Thoracic aorta (tissue), 2 donors: ENCODE data around the gene ACADM. TPM values are rescaled to one million over a fixed set of nuclear protein-coding genes. Genes with fewer than 3 reads are reported as not detected.
"Not testable (repeated sequence)": the region's sequence is repeated elsewhere in the genome, so short reads cannot be mapped to it uniquely, and the experiment has no call there.

ENCODE experiments used
- ATAC-seq: fragments of 150-250 bp; one replicate; pipeline ENCODE4 v1.8.0; 2017; ENCODE audit warnings: low read depth; ENCODE audit not compliant: insufficient number of reproducible peaks, low FRiP score
- DNase-seq: peaks from one replicate; pipeline ENCODE4 v3.0.0-alpha.2; 2020; ENCODE audit warnings: low spot score
- H3K27ac ChIP-seq, 2 donors: fragments of 200-600 bp; sonication (generic); 1 replicate in 1 of 2; 2 replicates in 1 of 2; pipeline ENCODE4 v1.5.1; 2016; ENCODE audit warnings: mild to moderate bottlenecking in 2 of 2, moderate library complexity in 2 of 2
- H3K27me3 ChIP-seq: fragments of 200-600 bp; sonication (generic); replicated peaks from 2 replicates; pipeline ENCODE4 v1.6.0; 2016; ENCODE audit warnings: mild to moderate bottlenecking; ENCODE audit not compliant: insufficient read depth
- H3K36me3 ChIP-seq: fragments of 200-600 bp; sonication (generic); one replicate; pipeline ENCODE4 v1.5.1; 2016
- H3K4me1 ChIP-seq, 2 donors: fragments of 200-600 bp; sonication (generic); 1 replicate in 1 of 2; 2 replicates in 1 of 2; pipeline versions ENCODE4 v1.5.1 to v1.6.0; 2016; ENCODE audit warnings: low read depth in 2 of 2, mild to moderate bottlenecking in 1 of 2; ENCODE audit not compliant: control insufficient read depth in 1 of 2
- H3K4me3 ChIP-seq: fragments of 200-600 bp; sonication (generic); 2 replicates; pipeline ENCODE4 v1.5.1; 2016; ENCODE audit warnings: mild to moderate bottlenecking
- H3K9me3 ChIP-seq: fragments of 200-600 bp; sonication (generic); 2 replicates; pipeline ENCODE4 v1.5.1; 2016
- total RNA-seq, 2 donors: library from RNA; depleted of rRNA; stranded (reverse); fragments of >200 nt; gene quantifications; one replicate each; pipeline versions ENCODE4 v1.1.0 to v1.2.3, GENCODE V29; 2016
- TF ChIP-seq, protein P1 (sequence below): fragments of 200-600 bp; sonication (generic); IDR thresholded peaks from one replicate; pipeline ENCODE4 v1.5.1; 2019; ENCODE audit warnings: antibody characterized with exemption

Gene ACADM
- total RNA-seq, 2 donors from 2014 or later: 22.3 to 29.3 TPM

DNA sequence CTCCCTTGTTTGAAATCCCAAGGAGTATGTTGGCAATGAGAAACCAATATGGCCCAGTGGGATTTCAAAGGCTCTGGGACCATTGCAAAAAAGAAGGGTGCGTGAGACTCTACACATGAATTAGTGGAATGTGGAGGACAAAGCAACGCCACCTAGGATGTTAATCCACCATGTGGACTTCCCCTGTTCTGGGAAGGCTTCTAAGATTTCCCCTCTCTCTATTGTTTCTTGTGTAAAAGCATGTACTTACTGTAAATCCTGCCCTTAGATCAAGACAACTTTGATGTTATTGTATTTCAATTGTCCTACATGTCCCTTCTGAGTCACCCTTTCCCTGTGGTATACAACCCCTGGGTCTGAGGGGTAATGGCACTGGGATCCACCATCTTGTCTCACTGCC, 4.7 kb upstream of the ACADM start:
- H3K4me3 ChIP-seq: no peak overlapping the region
- TF ChIP-seq, protein P1, sequence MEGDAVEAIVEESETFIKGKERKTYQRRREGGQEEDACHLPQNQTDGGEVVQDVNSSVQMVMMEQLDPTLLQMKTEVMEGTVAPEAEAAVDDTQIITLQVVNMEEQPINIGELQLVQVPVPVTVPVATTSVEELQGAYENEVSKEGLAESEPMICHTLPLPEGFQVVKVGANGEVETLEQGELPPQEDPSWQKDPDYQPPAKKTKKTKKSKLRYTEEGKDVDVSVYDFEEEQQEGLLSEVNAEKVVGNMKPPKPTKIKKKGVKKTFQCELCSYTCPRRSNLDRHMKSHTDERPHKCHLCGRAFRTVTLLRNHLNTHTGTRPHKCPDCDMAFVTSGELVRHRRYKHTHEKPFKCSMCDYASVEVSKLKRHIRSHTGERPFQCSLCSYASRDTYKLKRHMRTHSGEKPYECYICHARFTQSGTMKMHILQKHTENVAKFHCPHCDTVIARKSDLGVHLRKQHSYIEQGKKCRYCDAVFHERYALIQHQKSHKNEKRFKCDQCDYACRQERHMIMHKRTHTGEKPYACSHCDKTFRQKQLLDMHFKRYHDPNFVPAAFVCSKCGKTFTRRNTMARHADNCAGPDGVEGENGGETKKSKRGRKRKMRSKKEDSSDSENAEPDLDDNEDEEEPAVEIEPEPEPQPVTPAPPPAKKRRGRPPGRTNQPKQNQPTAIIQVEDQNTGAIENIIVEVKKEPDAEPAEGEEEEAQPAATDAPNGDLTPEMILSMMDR: no peak
- ATAC-seq (no peak), DNase-seq (no peak)
- H3K27me3 ChIP-seq: no peaks in the 10 kb centered on the region
- H3K36me3 ChIP-seq: no peaks in the 10 kb centered on the region
- H3K27ac ChIP-seq: no peak overlapping the region
- H3K4me1 ChIP-seq: peaks cover 0 to 9% of the 10 kb centered on the region in 2 donors
- no peaks in the 10 kb centered on the region for H3K9me3 ChIP-seq

DNA sequence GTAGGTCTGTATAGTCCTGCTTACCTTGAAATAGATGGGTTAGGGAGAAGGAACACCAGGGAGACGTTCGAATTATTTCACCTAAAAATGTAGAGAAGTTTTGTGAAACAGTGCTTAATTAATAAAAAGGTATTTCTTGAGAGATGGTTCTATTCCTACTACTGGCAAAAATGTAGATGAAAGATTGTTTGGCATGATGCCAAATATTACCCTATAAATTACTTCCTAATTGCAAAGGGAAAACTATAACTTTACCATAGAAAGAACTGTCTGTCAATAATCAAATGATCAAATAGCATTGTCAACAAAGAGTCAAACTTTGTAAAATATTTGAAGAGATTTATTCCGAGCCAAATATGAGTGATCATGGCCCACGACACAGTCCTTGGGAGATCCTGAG, 4.2 kb upstream of the ACADM start:
- H3K4me1 ChIP-seq: peaks cover 0 to 9% of the 10 kb centered on the region in 2 donors
- H3K27ac ChIP-seq: no peak overlapping the region
- no peaks in the 10 kb centered on the region for H3K36me3 ChIP-seq
- H3K27me3 ChIP-seq: no peaks in the 10 kb centered on the region
- DNase-seq (no peak), ATAC-seq (no peak)
- H3K4me3 ChIP-seq: no peak overlapping the region
- TF ChIP-seq, protein P1: no peak
- no peaks in the 10 kb centered on the region for H3K9me3 ChIP-seq

DNA sequence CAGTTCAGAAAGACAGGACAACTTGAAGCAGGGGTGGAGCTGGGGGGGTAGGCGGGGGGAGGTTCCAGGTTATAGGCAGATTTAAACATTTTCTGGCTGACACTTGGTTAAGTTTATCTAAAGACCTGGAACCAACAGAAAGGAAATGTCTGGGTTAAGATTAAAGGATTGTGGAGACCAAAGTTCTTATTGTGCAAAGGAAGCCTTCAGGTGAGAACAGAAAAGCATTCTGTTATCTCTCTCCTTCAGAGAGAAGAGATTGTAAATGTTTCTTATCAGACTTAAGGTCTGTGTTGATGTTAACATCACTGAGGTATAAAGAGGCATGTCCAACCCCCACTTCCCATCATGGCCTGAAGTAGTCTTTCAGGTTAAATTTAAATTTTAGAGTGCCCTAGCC, 3.7 kb upstream of the ACADM start:
- ATAC-seq: no peak
- TF ChIP-seq, protein P1: no peak
- H3K4me3 ChIP-seq: no peak overlapping the region
- H3K9me3 ChIP-seq: no peaks in the 10 kb centered on the region
- peaks cover 3 to 9% of the 10 kb centered on the region in 2 donors for H3K4me1 ChIP-seq
- H3K36me3 ChIP-seq: no peaks in the 10 kb centered on the region
- no peak overlapping the region for H3K27ac ChIP-seq
- no peak for DNase-seq
- no peaks in the 10 kb centered on the region for H3K27me3 ChIP-seq

DNA sequence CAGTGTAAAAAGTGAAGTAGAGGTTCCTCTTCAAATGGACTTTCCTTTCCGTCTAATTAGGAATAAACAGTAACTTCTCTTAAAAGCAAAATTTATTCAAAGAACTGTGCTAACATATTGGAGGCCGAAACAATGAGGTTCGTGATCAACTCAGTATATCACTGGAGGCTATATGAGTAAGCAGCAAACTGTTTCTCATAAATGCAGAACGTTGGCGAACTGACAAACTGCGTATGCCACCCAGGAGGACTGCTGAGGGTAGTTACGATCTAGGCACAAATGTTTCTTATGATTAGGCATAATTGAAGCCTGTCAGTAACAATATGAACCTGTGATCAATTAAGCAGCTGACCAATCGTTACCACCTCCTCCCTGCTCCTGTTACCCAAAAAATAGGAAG, 2.3 kb upstream of the ACADM start:
- ATAC-seq, DNase-seq, H3K4me3 ChIP-seq, H3K9me3 ChIP-seq, H3K27me3 ChIP-seq, H3K36me3 ChIP-seq, H3K27ac ChIP-seq: not testable (repeated sequence)
- peaks cover 9 to 22% of the 10 kb centered on the region in 2 donors for H3K4me1 ChIP-seq

DNA sequence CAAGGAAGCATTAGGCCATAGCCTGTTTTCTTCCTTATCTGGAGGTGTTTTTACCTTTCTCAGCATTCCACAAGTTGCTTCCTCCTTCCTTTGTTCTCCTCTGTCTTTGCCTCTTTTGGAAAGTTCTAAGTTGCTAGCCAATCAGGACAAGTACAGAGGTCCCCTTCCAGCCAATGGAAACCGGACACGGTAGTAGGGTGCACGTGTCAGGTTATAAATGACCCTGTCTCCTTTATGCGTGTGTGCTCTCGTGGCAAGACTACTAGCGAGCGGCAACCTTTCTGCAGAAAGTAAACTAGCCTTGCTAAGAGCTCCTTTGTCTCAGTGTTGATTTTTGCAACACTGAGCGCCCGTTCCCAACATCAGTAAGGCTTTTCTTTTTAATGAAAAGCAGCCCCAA, 1.5 kb upstream of the ACADM start:
- no peak for DNase-seq

More for the DNA sequence above, 1.5 kb upstream of the ACADM start:
- H3K27me3 ChIP-seq: no peaks in the 10 kb centered on the region
- peaks cover 13 to 29% of the 10 kb centered on the region in 2 donors for H3K4me1 ChIP-seq
- TF ChIP-seq, protein P1: no peak
- H3K4me3 ChIP-seq: no peak overlapping the region
- ATAC-seq: no peak
- H3K36me3 ChIP-seq: no peaks in the 10 kb centered on the region
- no peak overlapping the region for H3K27ac ChIP-seq
- H3K9me3 ChIP-seq: no peaks in the 10 kb centered on the region
